Brain pericyte (primary cell): ENCODE data around the gene LIMK1.
"Not testable (repeated sequence)": the region's sequence is repeated elsewhere in the genome, so short reads cannot be mapped to it uniquely, and the experiment has no call there.

Experiments used
- DNase-seq: peaks from one replicate; pipeline ENCODE4 v3.0.0-alpha.2; 2012; ENCODE audit warnings: low read depth, low spot score

The LIMK1 gene

DNA sequence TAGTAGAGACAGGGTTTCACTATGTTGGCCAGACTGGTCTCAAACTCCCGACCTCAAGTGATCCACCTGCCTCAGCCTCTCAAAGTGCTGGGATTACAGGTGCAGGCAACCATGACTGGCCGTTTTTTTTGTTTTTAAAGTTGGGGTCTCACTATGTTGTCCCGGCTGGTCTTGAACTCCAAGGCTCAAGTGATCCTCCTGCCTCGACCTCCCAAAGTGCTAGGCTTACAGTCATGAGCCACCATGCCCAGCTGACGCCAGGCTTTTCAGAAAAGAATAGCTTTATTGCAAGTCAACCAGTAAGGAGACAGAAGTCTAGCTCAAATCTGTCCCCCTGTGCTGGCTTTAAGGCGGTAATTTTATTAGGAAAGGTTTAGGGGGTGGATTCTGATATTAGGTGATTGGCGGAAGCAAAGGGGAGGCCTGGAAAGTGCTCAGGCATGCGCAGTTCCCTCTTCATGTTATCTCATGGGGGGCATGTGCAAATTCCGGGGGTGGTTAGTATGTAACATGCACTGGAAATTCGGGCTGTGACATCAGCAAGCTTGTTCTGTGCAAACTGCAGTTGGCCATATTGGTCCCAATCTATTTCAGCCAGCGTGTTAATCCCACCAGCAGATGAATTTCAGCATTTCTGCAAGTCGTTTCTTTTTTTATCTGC, 42.7 kb downstream of the LIMK1 start:
- no peak for DNase-seq

DNA sequence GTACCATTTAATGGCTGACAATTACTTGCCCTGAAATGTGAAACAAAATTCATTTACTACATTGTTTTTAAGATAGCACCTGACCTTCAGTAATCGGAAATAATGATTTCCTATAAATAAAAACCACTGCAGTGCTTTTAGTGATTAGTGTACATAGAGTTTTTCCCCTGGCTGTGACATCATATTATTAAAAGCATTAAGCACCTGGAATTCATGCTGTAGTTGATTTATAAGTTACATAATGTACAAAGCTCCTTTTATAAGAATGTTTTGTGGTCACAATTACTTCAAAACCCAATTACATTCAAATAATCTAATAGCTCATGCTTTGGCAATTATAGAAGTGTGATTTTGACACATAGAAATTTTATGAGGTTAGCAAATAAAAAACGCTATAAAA, 46.3 kb downstream of the LIMK1 start:
- DNase-seq = no peak

GRCh38 chr7:74130518-74130917, 46.9 kb downstream of the LIMK1 start:
- DNase-seq = no peak

DNA sequence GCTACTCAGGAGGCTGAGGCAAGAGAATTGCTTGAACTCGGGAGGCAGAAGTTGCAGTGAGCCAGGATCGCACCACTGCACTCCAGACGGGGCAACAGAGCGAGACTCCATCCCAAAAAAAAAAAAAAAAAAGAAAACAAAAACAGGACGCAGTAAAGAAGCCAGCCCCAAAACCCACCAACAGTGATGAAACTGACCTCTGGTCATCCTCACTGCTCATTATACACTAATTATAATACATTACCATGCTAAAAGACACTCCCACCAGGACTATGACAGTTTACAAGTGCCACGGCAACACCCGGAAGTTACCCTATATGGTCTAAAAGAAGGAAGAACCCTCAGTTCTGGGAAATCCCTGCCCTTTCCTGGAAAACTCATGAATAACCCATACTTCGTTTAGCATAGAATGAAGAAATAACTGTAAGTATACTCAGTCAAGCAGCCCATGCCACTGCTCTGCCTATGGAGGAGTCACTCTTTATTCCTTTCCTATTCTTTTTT, 50.6 kb downstream of the LIMK1 start:
- no peak for DNase-seq

- no peak for DNase-seq
Measured at GRCh38 chr7:74138334-74138867, 54.8 kb downstream of the LIMK1 start.

DNA sequence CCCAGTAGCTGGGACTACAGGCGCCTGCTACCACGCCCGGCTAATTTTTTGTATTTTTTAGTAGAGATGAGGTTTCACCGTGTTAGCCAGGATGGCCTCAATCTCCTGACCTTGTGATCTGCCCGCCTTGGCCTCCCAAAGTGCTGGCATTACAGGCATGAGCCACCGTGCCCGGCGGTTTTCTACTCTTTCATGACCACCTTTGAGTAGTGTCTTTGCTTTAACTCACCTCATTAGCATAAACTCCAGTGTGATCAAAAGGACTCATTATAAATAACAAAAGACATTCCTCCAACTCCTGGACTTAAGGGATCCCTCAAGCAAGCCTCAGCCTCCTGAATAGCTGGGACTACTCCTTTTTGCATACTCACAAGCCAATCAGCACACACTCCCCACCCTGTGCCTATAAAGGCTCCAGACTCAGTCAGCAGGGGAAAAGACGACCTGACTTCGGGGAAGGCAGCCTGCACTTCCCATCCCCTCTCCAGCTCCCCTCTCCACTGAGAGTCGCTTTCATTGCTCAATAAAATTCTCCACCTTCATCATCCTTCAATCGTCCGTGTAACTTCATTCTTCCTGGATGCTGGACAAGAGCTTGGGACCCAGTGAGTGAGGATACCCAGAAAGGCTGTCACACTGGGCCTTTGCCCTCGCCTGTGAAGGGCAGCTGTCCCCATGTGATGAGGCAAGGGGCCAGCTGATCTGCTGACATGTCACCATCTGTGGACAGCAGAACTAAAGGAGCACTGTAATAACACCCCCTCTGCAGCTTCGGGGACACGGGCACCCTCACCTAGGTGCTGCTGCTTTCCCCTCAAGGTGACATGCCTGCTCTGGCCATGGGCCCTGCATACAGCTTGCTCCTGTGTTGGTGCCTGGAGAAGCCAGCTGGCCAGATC, 55.6 kb downstream of the LIMK1 start:
- no peak for DNase-seq

GRCh38 chr7:74141705-74142104, 58.1 kb downstream of the LIMK1 start:
- DNase-seq = no peak

DNA sequence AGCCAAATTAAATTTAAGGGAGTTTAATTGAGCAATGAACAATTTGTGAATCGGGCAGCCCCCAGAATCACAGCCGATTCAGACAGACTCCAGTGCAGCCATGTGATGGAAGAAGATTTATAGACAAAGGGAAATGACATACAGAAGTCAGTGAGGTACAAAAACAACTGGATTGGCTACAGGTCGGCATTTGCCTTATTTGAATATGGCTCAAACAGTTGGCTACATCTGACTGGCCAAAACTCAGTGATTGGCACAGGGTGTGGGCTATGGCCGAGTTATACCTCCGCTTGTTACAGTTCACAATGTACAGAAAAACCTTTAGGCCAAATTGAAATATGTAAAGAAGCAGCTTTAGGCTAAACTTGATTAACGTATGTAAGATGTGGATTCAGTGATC, 59.8 kb downstream of the LIMK1 start:
- no peak for DNase-seq

GRCh38 chr7:74148491-74148890, 64.9 kb downstream of the LIMK1 start:
- DNase-seq = no peak

DNA sequence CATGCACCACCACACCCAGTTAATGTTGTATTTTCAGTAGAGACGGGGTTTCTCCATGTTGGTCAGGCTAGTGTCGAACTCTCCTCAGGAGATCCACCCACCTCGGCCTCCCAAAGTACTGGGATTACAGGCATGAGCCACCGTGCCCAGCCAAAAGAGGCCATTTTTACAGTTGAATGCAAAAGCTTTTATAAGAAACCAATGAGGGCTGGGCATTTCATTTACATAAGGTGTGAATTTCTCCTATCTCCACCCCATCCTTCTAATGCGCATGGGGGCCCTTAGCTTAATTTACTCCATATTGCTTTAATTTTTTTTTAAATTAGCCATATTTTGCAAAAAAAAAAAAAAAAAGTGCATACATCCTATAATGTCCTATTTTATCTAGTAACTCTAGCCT, 65.5 kb downstream of the LIMK1 start:
- no peak for DNase-seq

- no peak for DNase-seq
Measured at GRCh38 chr7:74149603-74150002, 66.0 kb downstream of the LIMK1 start.

- DNase-seq = no peak
Measured at GRCh38 chr7:74153736-74154135, 70.1 kb downstream of the LIMK1 start.

GRCh38 chr7:74155810-74156395, 72.3 kb downstream of the LIMK1 start:
- DNase-seq = no peak

DNA sequence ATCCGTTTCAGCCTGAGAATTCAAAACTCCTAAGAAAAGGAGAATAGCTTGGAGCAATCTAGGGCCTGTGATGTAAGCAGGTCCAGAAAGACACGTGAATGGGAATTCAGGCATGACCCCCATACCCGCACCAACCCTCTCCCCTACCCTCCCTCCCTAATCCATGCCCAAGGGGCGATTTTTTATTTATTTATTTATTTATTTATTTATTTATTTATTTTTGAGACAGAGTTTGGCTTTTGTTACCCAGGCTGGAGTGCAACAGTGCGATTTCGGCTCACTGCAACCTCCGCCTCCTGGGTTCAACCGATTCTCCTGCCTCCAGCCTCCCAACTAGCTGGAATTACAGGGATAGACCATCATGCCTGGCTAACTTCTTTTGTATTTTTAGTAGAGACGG, 74.0 kb downstream of the LIMK1 start:
- no peak for DNase-seq

GRCh38 chr7:74164985-74165456, 81.4 kb downstream of the LIMK1 start:
- no peak for DNase-seq

DNA sequence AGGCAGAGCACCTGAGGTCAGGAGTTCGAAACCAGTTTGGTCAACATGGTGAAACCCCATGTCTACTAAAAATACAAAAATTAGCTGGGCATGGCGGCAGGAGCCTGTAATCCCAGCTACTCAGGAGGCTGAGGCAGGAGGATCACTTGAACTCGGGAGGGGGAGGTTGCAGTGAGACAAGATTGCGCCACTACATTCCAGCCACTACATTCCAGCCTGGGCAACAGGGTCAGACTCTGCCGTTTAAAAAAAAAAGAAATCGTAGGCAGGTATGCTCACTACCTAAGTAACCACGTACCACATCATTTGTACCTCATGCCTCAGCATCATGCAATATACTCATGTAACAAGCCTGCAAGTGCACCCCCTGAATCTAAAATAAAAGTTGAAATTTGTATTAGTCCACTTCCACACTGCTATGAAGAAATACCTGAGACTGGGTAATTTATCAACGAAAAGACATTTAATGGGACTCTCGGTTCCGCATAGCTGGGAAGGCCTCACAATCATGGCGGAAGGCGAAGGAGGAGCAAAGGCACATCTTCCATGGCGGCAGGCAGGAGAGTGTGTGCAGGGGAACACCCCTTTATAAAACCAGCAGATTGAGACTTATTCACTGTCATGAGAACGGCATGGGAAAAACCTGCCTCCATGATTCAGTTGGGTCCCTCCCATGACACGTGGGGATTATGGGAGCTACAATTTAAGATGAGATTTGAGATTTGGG, 82.4 kb downstream of the LIMK1 start:
- DNase-seq = no peak

DNA sequence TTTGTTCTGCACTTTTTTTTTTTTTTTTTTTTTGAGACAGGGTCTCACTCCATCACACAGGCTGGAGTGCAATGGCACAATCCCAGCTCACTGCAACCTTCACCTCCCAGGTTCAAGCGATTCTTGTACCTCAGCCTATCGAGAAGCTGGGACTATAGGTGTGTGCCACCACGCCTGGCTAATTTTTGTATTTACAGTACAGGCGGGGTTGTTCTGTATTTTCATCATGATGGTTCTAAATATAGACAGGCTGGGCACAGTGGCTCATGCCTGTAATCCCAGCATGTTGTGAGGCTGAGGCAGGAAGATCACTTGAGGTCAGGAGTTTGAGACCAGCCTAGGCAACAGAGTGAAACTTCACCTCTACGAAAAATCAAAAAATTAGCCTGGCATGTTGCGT, 83.7 kb downstream of the LIMK1 start:
- DNase-seq = not testable (repeated sequence)
